Breast epithelium (tissue), 3 donors: Measurements from ENCODE around the gene LRRIQ1.

Source experiments
- CTCF ChIP-seq, 3 donors: fragments of 450-650 bp; IDR thresholded peaks; one replicate each; pipeline ENCODE4 v1.5.1; 2016 to 2017; ENCODE audit warnings: antibody characterized with exemption in 3 of 3, mild to moderate bottlenecking in 3 of 3, moderate library complexity in 3 of 3
- POLR2A ChIP-seq: fragments of 450-650 bp; IDR thresholded peaks from one replicate; pipeline ENCODE4 v1.6.1; 2016; ENCODE audit warnings: antibody characterized with exemption, mild to moderate bottlenecking, moderate library complexity
- POLR2AphosphoS5 ChIP-seq, 3 donors: sonication (generic); formaldehyde crosslinking; IDR thresholded peaks; one replicate each; pipeline ENCODE4 v1.6.1; 2017; ENCODE audit warnings: antibody characterized with exemption in 3 of 3

- TF ChIP-seq POLR2A (no peak), POLR2AphosphoS5 (IDR thresholded peaks at IDR 0.05) (no peak), CTCF (IDR thresholded peaks at IDR 0.05) (no peak)
Measured at GRCh38 chr12:85085066-85085465, 48.9 kb downstream of the LRRIQ1 start.
